A549 (cell line): ENCODE data around the gene PDE6G.

Source experiments
- EHF ChIP-seq: fragments of 250-450 bp; sonication (Bioruptor Pico); IDR thresholded peaks from 2 replicates; pipeline ENCODE4 v1.5.0; 2020; ENCODE audit warnings: mild to moderate bottlenecking
- PBX3 ChIP-seq: IDR thresholded peaks from 2 replicates; pipeline ENCODE4 v1.6.1; 2012
- POLR2A ChIP-seq: IDR thresholded peaks from 2 replicates; pipeline ENCODE4 v1.6.1; 2012; ENCODE audit warnings: mild to moderate bottlenecking, low read length
- REST ChIP-seq: fragments of 200-600 bp; sonication (generic); IDR thresholded peaks from 2 replicates; pipeline ENCODE4 v1.6.1; 2016; ENCODE audit warnings: antibody characterized with exemption, mild to moderate bottlenecking, moderate library complexity

- no peak for TF ChIP-seq PBX3
- no peak for TF ChIP-seq REST
- TF ChIP-seq POLR2A: no peak
- no peak for TF ChIP-seq EHF (CRISPR knock-in tag)
Observed at GRCh38 chr17:81631482-81631881, 24.9 kb downstream of the PDE6G start.
